A549 (cell line): ENCODE data around the gene MBD3L4.

Experiments used
- CTCF ChIP-seq: fragments of >200 bp; sonication (Bioruptor Twin); formaldehyde crosslinking; IDR thresholded peaks from 3 replicates; pipeline ENCODE4 v1.5.1; 2016
- EP300 ChIP-seq, 2 experiments: fragments of >200 bp; sonication (Bioruptor Twin); formaldehyde crosslinking; IDR thresholded peaks; 2 replicates in 1 of 2; 3 replicates in 1 of 2; pipeline ENCODE4 v1.6.1; 2016 to 2017
- JUNB ChIP-seq: fragments of >200 bp; sonication (Bioruptor Twin); formaldehyde crosslinking; IDR thresholded peaks from 2 replicates; pipeline ENCODE4 v1.6.1; 2016
- MAZ ChIP-seq: fragments of 150-350 bp; IDR thresholded peaks from 2 replicates; pipeline ENCODE4 v1.6.1; 2014; ENCODE audit warnings: antibody characterized with exemption, low read depth, low read length, borderline replicate concordance
- POLR2A ChIP-seq: IDR thresholded peaks from 2 replicates; pipeline ENCODE4 v1.6.1; 2012; ENCODE audit warnings: mild to moderate bottlenecking, low read length
- POLR2AphosphoS2 ChIP-seq: conservative IDR thresholded peaks from 2 replicates; pipeline ENCODE4 v1.6.1; 2012; ENCODE audit warnings: low read length, improper control_type of control experiment, inconsistent platforms
- RAD21 ChIP-seq, 2 experiments: fragments of >200 bp in 1 of 2; sonication (Bioruptor Twin) in 1 of 2; formaldehyde crosslinking in 1 of 2; IDR thresholded peaks in 1 of 2; conservative IDR thresholded peaks in 1 of 2; 2 replicates in 1 of 2; 3 replicates in 1 of 2; pipeline ENCODE4 v1.6.1; 2012 to 2018; ENCODE audit warnings: inconsistent platforms in 1 of 2
- SREBF2 ChIP-seq: fragments of 450-650 bp; IDR thresholded peaks from 2 replicates; pipeline ENCODE4 v1.6.1; 2014; ENCODE audit warnings: mild to moderate bottlenecking, moderate library complexity

GRCh38 chr19:7004313-7004931, 35.6 kb downstream of the MBD3L4 start:
- TF ChIP-seq CTCF (peak; percentile 52), POLR2A (no peak), RAD21 (conservative IDR thresholded peaks at IDR 0.05 in 1 of 2, IDR thresholded peaks at IDR 0.05 in 1 of 2) (peak; percentile 44 to 65), EP300 (IDR thresholded peaks at IDR 0.05) (no peak), MAZ (no peak), JUNB (no peak), POLR2AphosphoS2 (no peak), SREBF2 (no peak)
